ENCODE data around the gene PDXK.

Gene PDXK

GRCh38 chr21:43792406-43792805 lies 73.5 kb downstream of the PDXK start:
- no peak overlapping the region for H3K27ac ChIP-seq
- no peak overlapping the region for H3K4me3 ChIP-seq

GRCh38 chr21:43793243-43793642 lies 74.3 kb downstream of the PDXK start:
- no peak overlapping the region for H3K27ac ChIP-seq
- H3K4me3 ChIP-seq, result no peak overlapping the region

GRCh38 chr21:43794311-43794710 lies 75.4 kb downstream of the PDXK start:
- Histone ChIP-seq H3K4me3 (no peak overlapping the region), H3K27ac (no peak overlapping the region)

GRCh38 chr21:43794857-43795256 lies 75.9 kb downstream of the PDXK start:
- no peak overlapping the region for H3K4me3 ChIP-seq
- no peak overlapping the region for H3K27ac ChIP-seq

GRCh38 chr21:43797415-43797814 lies 78.5 kb downstream of the PDXK start:
- no peak overlapping the region for H3K4me3 ChIP-seq
- no peak overlapping the region for H3K27ac ChIP-seq

- Histone ChIP-seq H3K4me3 (no peak overlapping the region), H3K27ac (no peak overlapping the region)
Observed at GRCh38 chr21:43797925-43798715, 79.2 kb downstream of the PDXK start.

- Histone ChIP-seq H3K4me3 (no peak overlapping the region), H3K27ac (no peak overlapping the region)
Observed at GRCh38 chr21:43799301-43799840, 80.4 kb downstream of the PDXK start.

GRCh38 chr21:43800124-43800523 lies 81.2 kb downstream of the PDXK start:
- H3K27ac ChIP-seq, result no peak overlapping the region

GRCh38 chr21:43800566-43800965 lies 81.6 kb downstream of the PDXK start:
- Histone ChIP-seq H3K27ac (no peak overlapping the region), H3K4me3 (no peak overlapping the region)

More at GRCh38 chr21:43800124-43800523, 81.2 kb downstream of the PDXK start:
- H3K4me3 ChIP-seq, result no peak overlapping the region

- H3K27ac ChIP-seq, result no peak overlapping the region
Observed at GRCh38 chr21:43801006-43801783, 82.3 kb downstream of the PDXK start.

GRCh38 chr21:43802713-43803313 lies 83.9 kb downstream of the PDXK start:
- no peak overlapping the region for H3K27ac ChIP-seq
- no peak overlapping the region for H3K4me3 ChIP-seq

More at GRCh38 chr21:43801006-43801783, 82.3 kb downstream of the PDXK start:
- H3K4me3 ChIP-seq, result no peak overlapping the region

GRCh38 chr21:43803558-43804300 lies 84.8 kb downstream of the PDXK start:
- H3K27ac ChIP-seq, result no peak overlapping the region
- H3K4me3 ChIP-seq, result no peak overlapping the region

- Histone ChIP-seq H3K4me3 (no peak overlapping the region), H3K27ac (peak overlapping the region in 3 of 21 experiments; percentile 2 to 56 (median 7))
Observed at GRCh38 chr21:43805275-43805800, 86.4 kb downstream of the PDXK start.

- no peak overlapping the region for H3K4me3 ChIP-seq
- no peak overlapping the region for H3K27ac ChIP-seq
Observed at GRCh38 chr21:43806017-43806710, 87.2 kb downstream of the PDXK start.

GRCh38 chr21:43808367-43808766 lies 89.4 kb downstream of the PDXK start:
- H3K4me3 ChIP-seq, result no peak overlapping the region
- H3K27ac ChIP-seq, result no peak overlapping the region

- Histone ChIP-seq H3K4me3 (no peak overlapping the region), H3K27ac (peak overlapping the region in 2 of 21 experiments; percentile 34 to 40)
Observed at GRCh38 chr21:43808832-43809251, 89.9 kb downstream of the PDXK start.

- Histone ChIP-seq H3K27ac (peak overlapping the region in 2 of 21 experiments; percentile 34 to 40), H3K4me3 (no peak overlapping the region)
Observed at GRCh38 chr21:43809346-43809799, 90.4 kb downstream of the PDXK start.

- peak overlapping the region in 2 of 21 experiments; percentile 34 to 72 for H3K27ac ChIP-seq
- H3K4me3 ChIP-seq, result peak overlapping the region in 1 of 7 experiments; percentile 37
Observed at GRCh38 chr21:43809853-43810504, 91.0 kb downstream of the PDXK start.

All from skin epidermis (tissue), 12 donors.